Astrocyte (in vitro differentiated cells and primary cell): ENCODE results near the gene TOMM40L.

Source experiments
- CTCF ChIP-seq: IDR thresholded peaks from 2 replicates; pipeline ENCODE4 v1.5.1; 2011; ENCODE audit warnings: low read depth, mild to moderate bottlenecking, inconsistent platforms, low read length, moderate library complexity; ENCODE audit not compliant: insufficient read depth
- EZH2 ChIP-seq: IDR thresholded peaks from 2 replicates; pipeline ENCODE4 v1.6.1; 2012; ENCODE audit warnings: mild to moderate bottlenecking, low read length, inconsistent platforms; ENCODE audit not compliant: insufficient read depth

GRCh38 chr1:161222175-161223019 is 3.5 kb upstream of the TOMM40L start:
- TF ChIP-seq CTCF (no peak), EZH2 (no peak)
